OCI-LY1 (cell line): Measurements from ENCODE around the gene L3MBTL1.

Experiments
- H2AFZ ChIP-seq: fragments of 200-600 bp; sonication (generic), shearing (Covaris generic); 2 replicates; pipeline ENCODE4 v1.6.0; 2014; ENCODE audit warnings: antibody characterized with exemption, mild to moderate bottlenecking, low read length
- H3F3A ChIP-seq: fragments of 200-600 bp; sonication (generic), shearing (Covaris generic); 2 replicates; pipeline ENCODE4 v1.6.0; 2014; ENCODE audit warnings: mild to moderate bottlenecking, antibody characterized with exemption, low read length, moderate library complexity; ENCODE audit not compliant: insufficient read depth
- H3K27ac ChIP-seq: fragments of 200-600 bp; sonication (generic); 2 replicates; pipeline ENCODE4 v1.5.1; 2014; ENCODE audit warnings: low read length, mixed run types, mild to moderate bottlenecking, low read depth; ENCODE audit not compliant: poor library complexity, severe bottlenecking
- H3K27me3 ChIP-seq: fragments of 200-600 bp; sonication (generic); 2 replicates; pipeline ENCODE4 v1.6.0; 2014; ENCODE audit warnings: antibody characterized with exemption, mild to moderate bottlenecking, low read length, moderate library complexity; ENCODE audit not compliant: insufficient read depth
- H3K36me3 ChIP-seq: fragments of 200-600 bp; sonication (generic); 2 replicates; pipeline ENCODE4 v1.6.1; 2014; ENCODE audit warnings: mild to moderate bottlenecking, antibody characterized with exemption, low read length, moderate library complexity, mixed read lengths; ENCODE audit not compliant: insufficient read depth
- H3K4me1 ChIP-seq: fragments of 200-600 bp; sonication (generic); 2 replicates; pipeline ENCODE4 v1.5.1; 2014; ENCODE audit warnings: mild to moderate bottlenecking, low read length, moderate library complexity; ENCODE audit not compliant: insufficient read depth, severe bottlenecking
- H3K4me2 ChIP-seq: fragments of 200-600 bp; sonication (generic), shearing (Covaris generic); 2 replicates; pipeline ENCODE4 v1.6.1; 2014; ENCODE audit warnings: low read length
- H3K4me3 ChIP-seq: fragments of 200-600 bp; sonication (generic); 2 replicates; pipeline ENCODE4 v1.5.1; 2014; ENCODE audit warnings: low read length, low read depth, mild to moderate bottlenecking, mixed read lengths; ENCODE audit not compliant: poor library complexity, severe bottlenecking
- H3K79me2 ChIP-seq: fragments of 200-600 bp; shearing (Covaris generic); 2 replicates; pipeline ENCODE4 v1.6.1; 2016; ENCODE audit warnings: mixed run types, low read length, mixed read lengths; ENCODE audit not compliant: insufficient read depth
- H3K9ac ChIP-seq: fragments of 200-600 bp; sonication (generic), shearing (Covaris generic); 2 replicates; pipeline ENCODE4 v1.6.1; 2014; ENCODE audit warnings: mild to moderate bottlenecking, low read length, mixed read lengths
- H3K9me2 ChIP-seq: fragments of 200-600 bp; sonication (generic), shearing (Covaris generic); 2 replicates; pipeline ENCODE4 v1.6.1; 2014; ENCODE audit warnings: low read depth, mild to moderate bottlenecking, low read length, mixed read lengths
- H3K9me3 ChIP-seq: fragments of 200-600 bp; shearing (Covaris generic); 2 replicates; pipeline ENCODE4 v1.6.1; 2014; ENCODE audit warnings: low read length, mixed read lengths
- H4K20me1 ChIP-seq: fragments of 200-600 bp; sonication (generic), shearing (Covaris generic); 2 replicates; pipeline ENCODE4 v1.6.0; 2016; ENCODE audit warnings: mild to moderate bottlenecking, low read length; ENCODE audit not compliant: insufficient read depth
- EZH2 ChIP-seq: fragments of 200-600 bp; sonication (generic), shearing (Covaris generic); IDR thresholded peaks from 2 replicates; pipeline ENCODE4 v1.8.0; 2017; ENCODE audit warnings: borderline replicate concordance, mixed run types, mild to moderate bottlenecking, antibody characterized with exemption, low read length, moderate library complexity, mixed read lengths
- TF ChIP-seq, protein P1 (sequence below): fragments of 200-600 bp; sonication (generic), shearing (Covaris generic); IDR thresholded peaks from 2 replicates; pipeline ENCODE4 v1.5.1; 2017; ENCODE audit warnings: mild to moderate bottlenecking, antibody characterized with exemption, low read length, moderate library complexity, mixed read lengths

Gene L3MBTL1

GRCh38 chr20:43536041-43536816 is 28.7 kb downstream of the L3MBTL1 start:
- Histone ChIP-seq H3K4me3 (no peak overlapping the region), H4K20me1 (no peaks in the 10 kb centered on the region), H2AFZ (no peak overlapping the region), H3K27me3 (no peaks in the 10 kb centered on the region), H3K27ac (no peak overlapping the region), H3K9me2 (no peaks in the 10 kb centered on the region), H3K9me3 (no peaks in the 10 kb centered on the region), H3K4me2 (no peak overlapping the region), H3F3A (no peaks in the 10 kb centered on the region), H3K36me3 (0 out of 2 replicates have a peak, but pooled peaks cover 9% of the 10 kb centered on the region), H3K79me2 (no peaks in the 10 kb centered on the region), H3K9ac (no peak overlapping the region), H3K4me1 (no peaks in the 10 kb centered on the region)
- TF ChIP-seq EZH2 = no peak
- TF ChIP-seq, protein P1, sequence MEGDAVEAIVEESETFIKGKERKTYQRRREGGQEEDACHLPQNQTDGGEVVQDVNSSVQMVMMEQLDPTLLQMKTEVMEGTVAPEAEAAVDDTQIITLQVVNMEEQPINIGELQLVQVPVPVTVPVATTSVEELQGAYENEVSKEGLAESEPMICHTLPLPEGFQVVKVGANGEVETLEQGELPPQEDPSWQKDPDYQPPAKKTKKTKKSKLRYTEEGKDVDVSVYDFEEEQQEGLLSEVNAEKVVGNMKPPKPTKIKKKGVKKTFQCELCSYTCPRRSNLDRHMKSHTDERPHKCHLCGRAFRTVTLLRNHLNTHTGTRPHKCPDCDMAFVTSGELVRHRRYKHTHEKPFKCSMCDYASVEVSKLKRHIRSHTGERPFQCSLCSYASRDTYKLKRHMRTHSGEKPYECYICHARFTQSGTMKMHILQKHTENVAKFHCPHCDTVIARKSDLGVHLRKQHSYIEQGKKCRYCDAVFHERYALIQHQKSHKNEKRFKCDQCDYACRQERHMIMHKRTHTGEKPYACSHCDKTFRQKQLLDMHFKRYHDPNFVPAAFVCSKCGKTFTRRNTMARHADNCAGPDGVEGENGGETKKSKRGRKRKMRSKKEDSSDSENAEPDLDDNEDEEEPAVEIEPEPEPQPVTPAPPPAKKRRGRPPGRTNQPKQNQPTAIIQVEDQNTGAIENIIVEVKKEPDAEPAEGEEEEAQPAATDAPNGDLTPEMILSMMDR = no peak

DNA sequence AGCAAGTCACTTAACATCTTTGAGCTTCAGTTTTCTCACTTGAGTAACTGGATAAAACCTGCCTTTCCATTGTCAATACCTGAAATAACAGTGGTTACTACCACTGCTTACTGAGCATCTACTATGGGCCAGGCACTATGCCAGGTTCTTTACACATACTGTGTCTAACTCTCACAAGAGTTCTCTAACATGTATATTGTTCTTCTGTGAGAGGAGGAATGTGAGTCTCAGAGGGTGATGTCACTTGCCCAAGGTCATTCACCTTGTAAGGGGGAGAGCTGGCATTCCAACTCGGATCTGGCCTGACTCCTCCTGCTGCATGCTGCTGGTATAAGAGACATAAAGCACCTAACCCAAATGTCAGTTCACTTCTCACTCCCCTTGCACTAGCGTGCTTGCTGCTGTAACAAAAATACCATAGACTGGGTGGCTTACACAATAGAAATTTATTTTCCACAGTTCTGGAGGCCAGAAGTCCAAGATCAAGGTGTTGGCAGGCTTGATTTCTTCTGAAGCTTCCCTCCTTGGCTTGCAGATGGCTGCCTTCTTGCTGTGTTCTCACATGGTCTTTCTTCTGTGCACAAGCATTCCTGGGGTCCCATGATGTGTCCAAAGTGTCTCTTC is 29.4 kb downstream of the L3MBTL1 start:
- Histone ChIP-seq H3K4me3 (no peak overlapping the region), H3K4me1 (no peaks in the 10 kb centered on the region), H3K9me3 (no peaks in the 10 kb centered on the region), H3K9ac (no peak overlapping the region), H3K9me2 (no peaks in the 10 kb centered on the region), H3K27ac (no peak overlapping the region), H3K27me3 (no peaks in the 10 kb centered on the region), H3F3A (no peaks in the 10 kb centered on the region), H3K79me2 (no peaks in the 10 kb centered on the region), H4K20me1 (no peaks in the 10 kb centered on the region), H3K4me2 (no peak overlapping the region), H2AFZ (no peak overlapping the region), H3K36me3 (0 out of 2 replicates have a peak, but pooled peaks cover 10% of the 10 kb centered on the region)
- no peak for TF ChIP-seq EZH2
- TF ChIP-seq, protein P1 = no peak

- H4K20me1 ChIP-seq = no peaks in the 10 kb centered on the region
- H3K27ac ChIP-seq = no peak overlapping the region
Measured at GRCh38 chr20:43537921-43538877, 30.7 kb downstream of the L3MBTL1 start.

More at GRCh38 chr20:43537921-43538877, 30.7 kb downstream of the L3MBTL1 start:
- Histone ChIP-seq H3K4me1 (no peaks in the 10 kb centered on the region), H3F3A (no peaks in the 10 kb centered on the region), H3K79me2 (no peaks in the 10 kb centered on the region), H2AFZ (no peak overlapping the region), H3K4me3 (no peak overlapping the region), H3K36me3 (0 out of 2 replicates have a peak, but pooled peaks cover 10% of the 10 kb centered on the region), H3K9me3 (no peaks in the 10 kb centered on the region), H3K4me2 (no peak overlapping the region), H3K27me3 (no peaks in the 10 kb centered on the region), H3K9ac (no peak overlapping the region), H3K9me2 (no peaks in the 10 kb centered on the region)
- TF ChIP-seq EZH2 = no peak
- TF ChIP-seq, protein P1 = peak; percentile 94
